ENCODE data around the gene RPL37A.

Gene RPL37A

GRCh38 chr2:216537366-216537765 is 38.7 kb downstream of the RPL37A start:
- Histone ChIP-seq H3K27ac (no peak overlapping the region), H3K4me3 (no peak overlapping the region)
- no peak for TF ChIP-seq CTCF (IDR thresholded peaks at IDR 0.05)
- DNase-seq (ENCODE audit: low spot score), result no peak

GRCh38 chr2:216538538-216538937 is 39.9 kb downstream of the RPL37A start:
- no peak overlapping the region for H3K27ac ChIP-seq
- no peak for DNase-seq (ENCODE audit: low spot score)
- no peak overlapping the region for H3K4me3 ChIP-seq
- TF ChIP-seq CTCF (IDR thresholded peaks at IDR 0.05), result no peak

GRCh38 chr2:216539120-216539519 is 40.5 kb downstream of the RPL37A start:
- DNase-seq (ENCODE audit: low spot score), result no peak
- no peak overlapping the region for H3K4me3 ChIP-seq
- H3K27ac ChIP-seq, result peak overlapping the region; percentile 18 to 76
- TF ChIP-seq CTCF (IDR thresholded peaks at IDR 0.05), result no peak

GRCh38 chr2:216539791-216540241 is 41.2 kb downstream of the RPL37A start:
- DNase-seq (ENCODE audit: low spot score), result no peak
- no peak for TF ChIP-seq CTCF (IDR thresholded peaks at IDR 0.05)
- Histone ChIP-seq H3K4me3 (no peak overlapping the region), H3K27ac (peak overlapping the region; percentile 18 to 76)

GRCh38 chr2:216540920-216541319 is 42.3 kb downstream of the RPL37A start:
- DNase-seq (ENCODE audit: low spot score), result no peak
- TF ChIP-seq CTCF (IDR thresholded peaks at IDR 0.05), result no peak
- Histone ChIP-seq H3K4me3 (no peak overlapping the region), H3K27ac (peak overlapping the region; percentile 60 to 76)

GRCh38 chr2:216541505-216541904 is 42.9 kb downstream of the RPL37A start:
- Histone ChIP-seq H3K4me3 (no peak overlapping the region), H3K27ac (peak overlapping the region; percentile 60 to 76)
- no peak for DNase-seq (ENCODE audit: low spot score)
- TF ChIP-seq CTCF (IDR thresholded peaks at IDR 0.05), result no peak

- TF ChIP-seq CTCF (IDR thresholded peaks at IDR 0.05), result no peak
- Histone ChIP-seq H3K4me3 (no peak overlapping the region), H3K27ac (peak overlapping the region; percentile 44 to 92)
- DNase-seq (ENCODE audit: low spot score), result no peak
These were observed 46.7 kb downstream of the RPL37A start for GRCh38 chr2:216545359-216545758.

Measured in coronary artery (tissue), 2 donors.